ENCODE measurements around the gene MICALL2. TPM values are rescaled to one million over a fixed set of nuclear protein-coding genes. Genes with fewer than 3 reads are reported as not detected.

Gene MICALL2
- total and polyA plus RNA-seq, 4 donors, result 2.9 to 16.3 (median 7.6) TPM

GRCh38 chr7:1497293-1497927 is 38.1 kb upstream of the MICALL2 start:
- DNase-seq (ENCODE audit: low spot score), result no peak
- peaks cover 12 to 65% (median 16%) of the 10 kb centered on the region in 4 donors for H3K36me3 ChIP-seq (ENCODE audit: control insufficient read depth in 4 of 4, insufficient read depth in 3 of 4, low read depth in 1 of 4, low read length in 3 of 4)
- WGBS, result 95% methylated on average over 37 of the region's 37 CpGs
- no peak overlapping the region for H3K27ac ChIP-seq (ENCODE audit: low read depth in 1 of 2, low read length in 2 of 2)
- H3K4me1 ChIP-seq (ENCODE audit: control insufficient read depth in 4 of 4, insufficient read depth in 4 of 4, low read length in 3 of 4), result peaks cover 0 to 9% (median 6%) of the 10 kb centered on the region in 4 donors
- no peaks in the 10 kb centered on the region for H3K9me3 ChIP-seq (ENCODE audit: control insufficient read depth in 4 of 4, low read length in 3 of 4)
- no peak overlapping the region for H3K4me3 ChIP-seq (ENCODE audit: low read depth in 1 of 3, low read length in 3 of 3)
- no peak overlapping the region for H3K9ac ChIP-seq (ENCODE audit: low read depth in 1 of 2, low read length in 2 of 2)
- no peaks in the 10 kb centered on the region for H3K27me3 ChIP-seq (ENCODE audit: control insufficient read depth in 4 of 4, insufficient read depth in 4 of 4, low read length in 3 of 4)
- TF ChIP-seq TAF1 (conservative IDR thresholded peaks at IDR 0.05), result no peak
- TF ChIP-seq HNF4A (conservative IDR thresholded peaks at IDR 0.05), result no peak
- TF ChIP-seq RAD21 (IDR thresholded peaks at IDR 0.05), result no peak
- TF ChIP-seq MAX (IDR thresholded peaks at IDR 0.05), result no peak
- TF ChIP-seq REST (IDR thresholded peaks at IDR 0.05), result no peak
- no peak for TF ChIP-seq EGR1 (IDR thresholded peaks at IDR 0.05; ENCODE audit: low read depth in 2 of 2)
- no peak for TF ChIP-seq FOXA1 (IDR thresholded peaks at IDR 0.05)
- TF ChIP-seq JUND (IDR thresholded peaks at IDR 0.05), result no peak
- TF ChIP-seq FOXA2 (IDR thresholded peaks at IDR 0.05), result no peak
- no peak for TF ChIP-seq SP1 (IDR thresholded peaks at IDR 0.05)
- TF ChIP-seq ZBTB33 (IDR thresholded peaks at IDR 0.05), result no peak
- no peak for TF ChIP-seq YY1 (IDR thresholded peaks at IDR 0.05)
- no peak for TF ChIP-seq ATF3 (IDR thresholded peaks at IDR 0.05)
- TF ChIP-seq GABPA (IDR thresholded peaks at IDR 0.05 in 1 of 2, conservative IDR thresholded peaks at IDR 0.05 in 1 of 2), result no peak

GRCh38 chr7:1496531-1497292 is 37.4 kb upstream of the MICALL2 start:
- Histone ChIP-seq H3K27me3 (ENCODE audit: control insufficient read depth in 4 of 4, insufficient read depth in 4 of 4, low read length in 3 of 4) (no peaks in the 10 kb centered on the region), H3K36me3 (ENCODE audit: control insufficient read depth in 4 of 4, insufficient read depth in 3 of 4, low read depth in 1 of 4, low read length in 3 of 4) (peaks cover 12 to 69% (median 18%) of the 10 kb centered on the region in 4 donors), H3K27ac (ENCODE audit: low read depth in 1 of 2, low read length in 2 of 2) (no peak overlapping the region), H3K4me1 (ENCODE audit: control insufficient read depth in 4 of 4, insufficient read depth in 4 of 4, low read length in 3 of 4) (peaks cover 0 to 2% (median under 1%) of the 10 kb centered on the region in 4 donors), H3K4me3 (ENCODE audit: low read depth in 1 of 3, low read length in 3 of 3) (no peak overlapping the region), H3K9me3 (ENCODE audit: control insufficient read depth in 4 of 4, low read length in 3 of 4) (no peaks in the 10 kb centered on the region), H3K9ac (ENCODE audit: low read depth in 1 of 2, low read length in 2 of 2) (no peak overlapping the region)
- WGBS, result 96% methylated on average over 33 of the region's 33 CpGs
- DNase-seq (ENCODE audit: low spot score), result no peak
- no peak for TF ChIP-seq CTCF (IDR thresholded peaks at IDR 0.05; ENCODE audit: low read depth, low read length, missing input control)
- no peak for TF ChIP-seq NR2F2 (IDR thresholded peaks at IDR 0.05)
- no peak for TF ChIP-seq REST (IDR thresholded peaks at IDR 0.05)
- TF ChIP-seq JUND (IDR thresholded peaks at IDR 0.05), result no peak
- no peak for TF ChIP-seq ATF3 (IDR thresholded peaks at IDR 0.05)
- TF ChIP-seq YY1 (IDR thresholded peaks at IDR 0.05), result no peak
- TF ChIP-seq SP1 (IDR thresholded peaks at IDR 0.05), result no peak
- TF ChIP-seq GABPA (IDR thresholded peaks at IDR 0.05 in 1 of 2, conservative IDR thresholded peaks at IDR 0.05 in 1 of 2), result no peak
- TF ChIP-seq TAF1 (conservative IDR thresholded peaks at IDR 0.05), result no peak
- no peak for TF ChIP-seq HNF4G (IDR thresholded peaks at IDR 0.05)
- TF ChIP-seq FOXA2 (IDR thresholded peaks at IDR 0.05), result no peak
- no peak for TF ChIP-seq HNF4A (conservative IDR thresholded peaks at IDR 0.05)

Data from liver (tissue), 9 donors.